Right ventricle myocardium superior (tissue), 1 donor: ENCODE results near the gene TSPO. TPM values are rescaled to one million over a fixed set of nuclear protein-coding genes. Genes with fewer than 3 reads are reported as not detected.

ENCODE experiments used
- ATAC-seq: fragments of 200-7000 bp; cut with Tn5 transposase; one replicate; pipeline ENCODE4 v1.9.1; 2020; ENCODE audit warnings: mild to moderate bottlenecking; ENCODE audit not compliant: poor library complexity
- DNase-seq: peaks from one replicate; pipeline ENCODE4 v3.0.0-alpha.2; 2020
- intact Hi-C: fragments of 100-400 bp; cut with DNase I; formaldehyde crosslinking; loops from one replicate; pipeline ENCODE4 v1.11.2; 2022
- total RNA-seq: library from RNA; stranded (reverse); fragmentation: NEBNext Ultra II Directional; extraction: Animal tissue kit (Norgen Biotek cat#: 25700); gene quantifications from one replicate; pipeline ENCODE4 v1.2.1, GENCODE V29; 2021
- donor health status: DM: no; HTN: yes; CAD: no; lungs with severe emphysema.

The TSPO gene
- total RNA-seq, 1 donor from 2014 or later, result 126 TPM

GRCh38 chr22:43154887-43155536 lies 3.7 kb downstream of the TSPO start:
- no peak for ATAC-seq
- intact Hi-C loops, result no loop called here
- peak; percentile 74 for DNase-seq

GRCh38 chr22:43155789-43156188 lies 4.4 kb downstream of the TSPO start:
- intact Hi-C loops, result no loop called here
- no peak for DNase-seq
- no peak for ATAC-seq

GRCh38 chr22:43156413-43156812 lies 5.1 kb downstream of the TSPO start:
- no peak for DNase-seq
- ATAC-seq, result no peak
- intact Hi-C loops, result no loop called here

GRCh38 chr22:43157874-43158546 lies 6.7 kb downstream of the TSPO start:
- intact Hi-C loops, result no loop called here
- no peak for DNase-seq
- ATAC-seq, result no peak

GRCh38 chr22:43158778-43159483 lies 7.6 kb downstream of the TSPO start:
- intact Hi-C loops, result no loop called here
- ATAC-seq, result peak; percentile 31
- DNase-seq, result no peak

- peak; percentile 1 for ATAC-seq
- intact Hi-C loops, result no loop called here
These were observed 8.3 kb downstream of the TSPO start for GRCh38 chr22:43159484-43160178.

GRCh38 chr22:43160497-43161126 lies 9.3 kb downstream of the TSPO start:
- intact Hi-C loops, result no loop called here
- ATAC-seq (no peak), DNase-seq (no peak)

More at GRCh38 chr22:43159484-43160178, 8.3 kb downstream of the TSPO start:
- peak; percentile 53 for DNase-seq

GRCh38 chr22:43162412-43163150 lies 11.2 kb downstream of the TSPO start:
- ATAC-seq (no peak), DNase-seq (no peak)

GRCh38 chr22:43163241-43163795 lies 12.0 kb downstream of the TSPO start:
- intact Hi-C loops, result no loop called here
- DNase-seq, result no peak
- no peak for ATAC-seq

More at GRCh38 chr22:43162412-43163150, 11.2 kb downstream of the TSPO start:
- intact Hi-C loops, result no loop called here

- peak; percentile 6 for ATAC-seq
- intact Hi-C loops, result no loop called here
These were observed 13.3 kb downstream of the TSPO start for GRCh38 chr22:43164636-43165035.

GRCh38 chr22:43166132-43166930 lies 15.0 kb downstream of the TSPO start:
- intact Hi-C loops, result no loop called here
- DNase-seq (no peak), ATAC-seq (no peak)

More at GRCh38 chr22:43164636-43165035, 13.3 kb downstream of the TSPO start:
- no peak for DNase-seq

GRCh38 chr22:43167001-43167589 lies 15.7 kb downstream of the TSPO start:
- ATAC-seq (no peak), DNase-seq (no peak)
- intact Hi-C loops, result no loop called here

- DNase-seq (no peak), ATAC-seq (no peak)
- intact Hi-C loops, result no loop called here
These were observed 17.3 kb downstream of the TSPO start for GRCh38 chr22:43168471-43169309.

- no peak for DNase-seq
- ATAC-seq, result no peak
- intact Hi-C loops, result no loop called here
These were observed 18.2 kb downstream of the TSPO start for GRCh38 chr22:43169310-43170130.

- peak; percentile 30 for DNase-seq
- no peak for ATAC-seq
- intact Hi-C loops, result no loop called here
These were observed 18.7 kb downstream of the TSPO start for GRCh38 chr22:43170131-43170480.
